Body of pancreas (tissue), 4 donors: Measurements from ENCODE around the gene MROH2A.

ENCODE experiments used
- POLR2A ChIP-seq, 3 donors: fragments of 450-650 bp; IDR thresholded peaks; one replicate each; pipeline ENCODE4 v1.6.1; 2016; ENCODE audit warnings: antibody characterized with exemption in 3 of 3, mild to moderate bottlenecking in 2 of 3
- TF ChIP-seq, protein P1 (sequence below), 7 experiments: fragments of 450-650 bp in 4 of 7; fragments of 200-600 bp in 3 of 7; sonication (generic) in 3 of 7; IDR thresholded peaks; one replicate each; pipeline ENCODE4 v1.5.1; 2016 to 2019; ENCODE audit warnings: antibody characterized with exemption in 7 of 7

DNA sequence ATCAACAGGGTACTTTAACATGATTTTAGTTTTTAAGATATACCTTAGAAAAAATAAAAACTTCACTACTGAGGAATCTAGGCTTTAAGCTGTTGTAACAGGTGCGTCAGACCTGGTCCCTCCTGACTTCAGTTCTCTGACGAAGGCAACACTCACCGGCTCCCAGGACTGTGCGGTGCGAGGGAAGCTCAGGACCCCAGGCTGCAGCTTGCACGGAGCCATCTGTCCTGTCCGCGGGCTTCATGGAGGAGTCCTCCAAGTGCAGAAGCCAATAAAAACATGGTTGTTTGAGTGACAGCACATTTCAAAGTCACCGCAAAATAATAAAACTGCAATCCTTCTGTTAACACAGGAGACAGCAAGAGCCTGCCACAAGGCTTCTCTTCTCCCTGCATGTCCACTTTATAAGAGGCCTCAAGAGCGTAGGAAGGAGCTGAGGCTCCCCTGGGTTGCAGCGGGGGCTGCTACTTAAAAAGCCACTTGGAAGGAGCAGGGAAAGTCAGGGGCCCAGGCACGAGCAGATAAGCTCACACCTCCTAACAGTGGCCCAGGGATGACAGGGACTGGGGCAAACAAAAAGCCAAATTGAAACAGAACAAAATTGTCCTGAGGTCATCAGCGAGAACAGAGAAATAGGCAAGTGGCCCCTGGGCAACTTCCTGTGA, 71.6 kb downstream of the MROH2A start:
- TF ChIP-seq POLR2A (IDR thresholded peaks at IDR 0.05) = no peak
- TF ChIP-seq, protein P1, sequence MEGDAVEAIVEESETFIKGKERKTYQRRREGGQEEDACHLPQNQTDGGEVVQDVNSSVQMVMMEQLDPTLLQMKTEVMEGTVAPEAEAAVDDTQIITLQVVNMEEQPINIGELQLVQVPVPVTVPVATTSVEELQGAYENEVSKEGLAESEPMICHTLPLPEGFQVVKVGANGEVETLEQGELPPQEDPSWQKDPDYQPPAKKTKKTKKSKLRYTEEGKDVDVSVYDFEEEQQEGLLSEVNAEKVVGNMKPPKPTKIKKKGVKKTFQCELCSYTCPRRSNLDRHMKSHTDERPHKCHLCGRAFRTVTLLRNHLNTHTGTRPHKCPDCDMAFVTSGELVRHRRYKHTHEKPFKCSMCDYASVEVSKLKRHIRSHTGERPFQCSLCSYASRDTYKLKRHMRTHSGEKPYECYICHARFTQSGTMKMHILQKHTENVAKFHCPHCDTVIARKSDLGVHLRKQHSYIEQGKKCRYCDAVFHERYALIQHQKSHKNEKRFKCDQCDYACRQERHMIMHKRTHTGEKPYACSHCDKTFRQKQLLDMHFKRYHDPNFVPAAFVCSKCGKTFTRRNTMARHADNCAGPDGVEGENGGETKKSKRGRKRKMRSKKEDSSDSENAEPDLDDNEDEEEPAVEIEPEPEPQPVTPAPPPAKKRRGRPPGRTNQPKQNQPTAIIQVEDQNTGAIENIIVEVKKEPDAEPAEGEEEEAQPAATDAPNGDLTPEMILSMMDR (IDR thresholded peaks at IDR 0.05) = no peak
